Measurements from ENCODE around the gene P2RX3.

GRCh38 chr11:57324886-57325734, 13.0 kb upstream of the P2RX3 start, which contains the start of gene TNKS1BP1:
- TF ChIP-seq CTCF (IDR thresholded peaks at IDR 0.05; ENCODE audit: insufficient read depth, low read depth, low read length) (no peak), EZH2 (IDR thresholded peaks at IDR 0.05; ENCODE audit: insufficient read depth, low read length) (no peak)

Measured in astrocyte (in vitro differentiated cells and primary cell).